GM23248 (cell line): ENCODE results near the gene PDCD2L. TPM values are rescaled to one million over a fixed set of nuclear protein-coding genes. Genes with fewer than 3 reads are reported as not detected.

Source experiments
- DNase-seq: peaks from one replicate; pipeline ENCODE4 v3.0.0-alpha.2; 2015
- H2AFZ ChIP-seq: fragments of 200-600 bp; sonication (generic); 2 replicates; pipeline ENCODE4 v1.6.1; 2016; ENCODE audit warnings: antibody characterized with exemption
- H3F3A ChIP-seq: fragments of 200-600 bp; sonication (generic); 2 replicates; pipeline ENCODE4 v1.6.1; 2016; ENCODE audit warnings: mild to moderate bottlenecking, antibody characterized with exemption, mixed run types; ENCODE audit not compliant: insufficient read depth
- H3K27ac ChIP-seq: fragments of 200-600 bp; sonication (generic); 2 replicates; pipeline ENCODE4 v1.5.1; 2016; ENCODE audit warnings: mild to moderate bottlenecking
- H3K27me3 ChIP-seq: fragments of 200-600 bp; sonication (generic); replicated peaks from 2 replicates; pipeline ENCODE4 v1.6.1; 2016; ENCODE audit warnings: mild to moderate bottlenecking; ENCODE audit not compliant: insufficient read depth
- H3K36me3 ChIP-seq: fragments of 200-600 bp; sonication (generic); 2 replicates; pipeline ENCODE4 v1.6.1; 2016; ENCODE audit warnings: low read depth, mild to moderate bottlenecking
- H3K4me1 ChIP-seq: fragments of 200-600 bp; sonication (generic); 2 replicates; pipeline ENCODE4 v1.6.1; 2016; ENCODE audit warnings: mild to moderate bottlenecking; ENCODE audit not compliant: insufficient read depth
- H3K4me2 ChIP-seq: fragments of 200-600 bp; sonication (generic); one replicate; pipeline ENCODE4 v1.6.1; 2016; ENCODE audit warnings: mild to moderate bottlenecking; ENCODE audit not compliant: unreplicated experiment
- H3K4me3 ChIP-seq: fragments of 200-600 bp; sonication (generic); 2 replicates; pipeline ENCODE4 v1.5.1; 2016; ENCODE audit warnings: mild to moderate bottlenecking
- H3K79me2 ChIP-seq: fragments of 200-600 bp; sonication (generic); 2 replicates; pipeline ENCODE4 v1.6.1; 2016; ENCODE audit warnings: mild to moderate bottlenecking; ENCODE audit not compliant: insufficient read depth
- H3K9ac ChIP-seq: fragments of 200-600 bp; sonication (generic); 2 replicates; pipeline ENCODE4 v1.6.1; 2016; ENCODE audit warnings: mild to moderate bottlenecking
- H3K9me2 ChIP-seq: fragments of 200-600 bp; sonication (generic); 2 replicates; pipeline ENCODE4 v1.6.1; 2016; ENCODE audit warnings: mixed run types, mild to moderate bottlenecking, moderate library complexity; ENCODE audit not compliant: insufficient read depth
- H3K9me3 ChIP-seq: fragments of 200-600 bp; sonication (generic); one replicate; pipeline ENCODE4 v1.6.1; 2017; ENCODE audit warnings: low read depth
- H4K20me1 ChIP-seq: fragments of 200-600 bp; sonication (generic); 2 replicates; pipeline ENCODE4 v1.6.0; 2016; ENCODE audit not compliant: insufficient read depth
- EZH2 ChIP-seq: fragments of 200-600 bp; sonication (generic); IDR thresholded peaks from 2 replicates; pipeline ENCODE4 v1.6.1; 2018; ENCODE audit warnings: antibody characterized with exemption, mild to moderate bottlenecking; ENCODE audit not compliant: insufficient read depth, poor library complexity, severe bottlenecking
- EZH2phosphoT487 ChIP-seq: fragments of 200-600 bp; sonication (generic); IDR thresholded peaks from 2 replicates; pipeline ENCODE4 v1.6.1; 2018; ENCODE audit warnings: antibody characterized with exemption, moderate library complexity, mild to moderate bottlenecking, low read depth; ENCODE audit not compliant: insufficient read depth
- WGBS, 2 experiments: methylation state at CpG; one replicate each; pipeline ENCODE4 v1.1.6; 2015 to 2017; ENCODE audit warnings: low lambda C conversion rate in 2 of 2, low coverage in 1 of 2; ENCODE audit errors: missing lambda C conversion rate in 2 of 2; 5-methylcytosine and 5-hydroxymethylcytosine counted together
- in situ Hi-C: fragments of 300-500 bp; cut with MboI; formaldehyde crosslinking; loops from 2 replicates; pipeline ENCODE4 v1.15.0; 2020
- polyA plus RNA-seq: library from polyadenylated mRNA; unstranded; fragments of >200 nt; fragmentation: Nextera tagmentation; extraction: Ambion mirVana; gene quantifications from 2 replicates; pipeline ENCODE4 v1.2.1, GENCODE V29; 2016
- total RNA-seq: library from RNA; depleted of rRNA; stranded (reverse); fragments of >200 nt; shearing (Covaris generic); gene quantifications from 2 replicates; pipeline ENCODE4 v1.2.3, GENCODE V29; 2014

The PDCD2L gene
- total and polyA plus RNA-seq, 2 experiments from 2014 or later = 7.4 to 13.4 TPM

GRCh38 chr19:34403784-34404108 is 453 bp upstream of the PDCD2L start:
- Histone ChIP-seq H2AFZ (peak overlapping the region; percentile 94), H3K9me3 (no peaks in the 10 kb centered on the region), H3K9ac (peak overlapping the region; percentile 68), H3F3A (peaks cover 14% of the 10 kb centered on the region), H3K4me2 (peak overlapping the region; percentile 79), H3K79me2 (no peaks in the 10 kb centered on the region), H3K9me2 (no peaks in the 10 kb centered on the region), H3K27ac (peak overlapping the region; percentile 29), H3K36me3 (peaks cover 10% of the 10 kb centered on the region), H3K4me3 (peak overlapping the region; percentile 83), H3K27me3 (no peaks in the 10 kb centered on the region), H4K20me1 (no peaks in the 10 kb centered on the region), H3K4me1 (no peaks in the 10 kb centered on the region)
- TF ChIP-seq EZH2phosphoT487 = no peak
- no peak for TF ChIP-seq EZH2
- WGBS, 2 experiments = 11 to 12% methylated on average over 6 of the region's 6 CpGs
- DNase-seq = no peak
- in situ Hi-C loops = no loop called here

DNA sequence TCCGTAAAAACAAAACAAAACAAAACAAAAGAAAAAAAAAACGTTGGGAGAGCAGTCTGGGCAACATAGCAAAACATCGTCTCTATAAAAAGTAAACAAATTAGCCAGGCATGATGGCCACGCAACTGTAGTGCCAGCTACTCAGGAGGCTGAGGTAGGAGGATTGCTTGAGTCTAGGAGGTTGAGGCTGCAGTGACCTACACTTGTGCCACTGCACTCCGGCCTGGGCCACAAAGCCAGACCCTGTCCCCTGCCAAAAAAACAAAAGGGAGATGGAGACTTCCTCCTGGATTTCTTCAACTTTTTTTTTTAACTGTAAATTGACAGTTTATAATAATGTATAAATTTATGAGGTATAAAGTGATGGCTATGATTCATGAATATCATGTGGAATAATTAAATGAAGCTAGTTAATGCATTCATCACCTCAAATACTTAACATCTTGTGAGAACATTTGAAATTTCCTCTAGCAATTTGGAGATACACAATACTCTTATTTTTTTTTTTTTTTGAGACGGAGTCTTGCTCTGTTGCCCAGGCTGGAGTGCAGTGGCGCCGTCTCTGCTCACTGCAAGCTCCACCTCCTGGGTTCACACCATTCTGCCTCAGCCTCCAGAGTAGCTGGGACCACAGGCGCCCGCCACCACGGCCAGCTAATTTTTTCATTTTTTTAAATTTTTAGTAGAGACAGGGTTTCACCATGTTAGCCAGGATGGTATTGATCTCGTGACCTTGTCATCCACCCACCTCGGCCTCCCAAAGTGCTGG is 1.9 kb downstream of the PDCD2L start:
- no peak for DNase-seq
- H3K27me3 ChIP-seq = no peaks in the 10 kb centered on the region
- H3F3A ChIP-seq = peaks cover 14% of the 10 kb centered on the region
- no peak overlapping the region for H2AFZ ChIP-seq
- H3K4me3 ChIP-seq = no peak overlapping the region
- H3K9ac ChIP-seq = no peak overlapping the region
- H3K4me2 ChIP-seq = no peak overlapping the region
- WGBS, 2 experiments = 86 to 89% methylated on average over 13 of the region's 13 CpGs
- no peak overlapping the region for H3K27ac ChIP-seq
- no peaks in the 10 kb centered on the region for H3K9me2 ChIP-seq
- TF ChIP-seq EZH2 (no peak), EZH2phosphoT487 (no peak)
- H3K79me2 ChIP-seq = no peaks in the 10 kb centered on the region
- H3K4me1 ChIP-seq = no peaks in the 10 kb centered on the region
- H4K20me1 ChIP-seq = no peaks in the 10 kb centered on the region
- in situ Hi-C loops = no loop called here
- peaks cover 4% of the 10 kb centered on the region for H3K36me3 ChIP-seq
- no peaks in the 10 kb centered on the region for H3K9me3 ChIP-seq

DNA sequence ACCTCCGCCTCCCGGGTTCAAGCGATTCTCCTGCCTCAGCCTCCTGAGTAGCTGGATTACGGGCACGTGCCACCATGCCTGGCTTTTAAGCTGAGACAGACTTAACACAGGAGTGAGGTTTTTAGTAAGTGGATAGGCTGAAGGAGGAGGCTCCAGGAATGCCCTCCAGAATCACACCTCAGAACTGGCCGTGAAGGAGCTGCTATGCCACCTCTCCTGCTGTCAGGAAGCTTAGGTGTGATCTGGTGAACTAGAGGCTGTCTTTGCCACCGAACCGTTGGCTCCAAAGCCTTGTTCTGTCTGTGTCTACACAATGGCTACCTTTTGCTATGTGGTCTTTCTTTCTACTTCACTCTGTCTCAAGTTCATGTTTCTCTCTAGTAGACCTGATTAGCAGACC is 4.2 kb downstream of the PDCD2L start:
- no peaks in the 10 kb centered on the region for H3K9me2 ChIP-seq
- H4K20me1 ChIP-seq = no peaks in the 10 kb centered on the region
- H3K27me3 ChIP-seq = no peaks in the 10 kb centered on the region
- H3K79me2 ChIP-seq = no peaks in the 10 kb centered on the region
- H2AFZ ChIP-seq = no peak overlapping the region
- no peak overlapping the region for H3K27ac ChIP-seq
- H3K4me2 ChIP-seq = no peak overlapping the region
- no peaks in the 10 kb centered on the region for H3K9me3 ChIP-seq
- no peaks in the 10 kb centered on the region for H3K4me1 ChIP-seq
- no peak overlapping the region for H3K9ac ChIP-seq
- H3K4me3 ChIP-seq = no peak overlapping the region
- in situ Hi-C loops = no loop called here
- peaks cover 4% of the 10 kb centered on the region; the same call in 1 of the 2 replicates for H3F3A ChIP-seq
- 85 to 86% methylated on average over 8 of the region's 8 CpGs for WGBS, 2 experiments
- TF ChIP-seq EZH2 (no peak), EZH2phosphoT487 (no peak)
- no peak for DNase-seq
- no peaks in the 10 kb centered on the region for H3K36me3 ChIP-seq

DNA sequence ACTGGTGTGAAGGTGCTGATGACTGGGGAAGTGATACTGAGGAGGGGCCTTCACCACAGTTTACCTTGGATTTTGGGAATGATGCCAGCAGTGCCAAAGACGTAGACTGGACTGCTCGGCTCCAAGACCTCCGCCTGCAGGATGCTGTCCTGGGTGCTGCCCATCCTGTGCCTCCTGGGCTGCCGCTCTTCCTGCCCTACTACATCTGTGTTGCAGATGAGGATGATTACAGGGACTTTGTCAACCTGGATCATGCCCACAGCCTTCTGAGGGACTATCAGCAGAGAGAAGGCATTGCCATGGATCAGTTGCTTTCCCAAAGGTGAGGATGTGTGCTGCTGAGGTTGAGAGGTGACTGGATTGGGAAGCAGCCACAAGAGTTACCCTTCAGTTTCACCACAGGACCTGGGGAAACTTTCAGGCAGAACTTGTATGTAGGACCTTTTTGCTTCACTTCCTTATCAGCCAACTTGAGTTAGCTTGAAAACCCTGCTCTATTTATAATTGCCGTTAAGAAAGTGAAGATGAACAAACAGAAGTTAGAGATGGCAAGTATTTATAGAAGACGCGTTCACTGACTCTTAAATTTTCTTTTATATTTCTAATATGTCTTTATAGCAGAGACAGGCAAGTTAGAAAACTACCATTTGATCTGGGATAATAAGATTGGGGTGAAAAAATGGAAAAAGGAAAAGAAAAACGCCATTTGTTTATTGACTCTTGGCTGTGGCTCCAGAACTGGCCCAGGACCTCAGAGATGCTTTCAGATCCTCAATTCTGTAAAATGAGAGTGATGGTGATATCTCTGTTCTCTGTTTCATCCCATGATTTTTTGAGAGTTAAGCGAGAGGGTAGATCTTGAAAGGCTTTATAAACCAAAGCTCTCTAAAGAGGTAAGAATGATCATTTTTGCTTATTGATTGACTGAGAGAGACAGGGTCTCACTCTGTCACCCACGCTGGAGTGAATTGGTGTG is 5.3 kb downstream of the PDCD2L start:
- WGBS, 2 experiments = 82 to 85% methylated on average over 10 of the region's 10 CpGs
- in situ Hi-C loops = no loop called here

More for the DNA sequence above, 5.3 kb downstream of the PDCD2L start:
- H3K9me3 ChIP-seq = no peaks in the 10 kb centered on the region
- H3K4me2 ChIP-seq = no peak overlapping the region
- no peaks in the 10 kb centered on the region for H3K27me3 ChIP-seq
- no peaks in the 10 kb centered on the region for H3K79me2 ChIP-seq
- no peaks in the 10 kb centered on the region for H3K9me2 ChIP-seq
- no peak overlapping the region for H2AFZ ChIP-seq
- H3K36me3 ChIP-seq = no peaks in the 10 kb centered on the region
- no peak overlapping the region for H3K9ac ChIP-seq
- no peak overlapping the region for H3K4me3 ChIP-seq
- DNase-seq = no peak
- H3F3A ChIP-seq = no peaks in the 10 kb centered on the region
- H3K4me1 ChIP-seq = no peaks in the 10 kb centered on the region
- no peaks in the 10 kb centered on the region for H4K20me1 ChIP-seq
- no peak for TF ChIP-seq EZH2
- TF ChIP-seq EZH2phosphoT487 = no peak
- H3K27ac ChIP-seq = no peak overlapping the region
